LNCaP clone FGC (cell line): ENCODE measurements around the gene SERTAD2.

Experiments used
- DNase-seq: peaks from one replicate; pipeline ENCODE4 v3.0.0-alpha.2; 2011; ENCODE audit warnings: low read depth
- H3K4me3 ChIP-seq: 2 replicates; pipeline ENCODE4 v1.5.1; 2011; ENCODE audit warnings: mild to moderate bottlenecking, low read depth, low read length, control low read depth
- CTCF ChIP-seq: IDR thresholded peaks from 2 replicates; pipeline ENCODE4 v1.5.1; 2012; ENCODE audit warnings: mild to moderate bottlenecking; ENCODE audit not compliant: control insufficient read depth, insufficient read depth; ENCODE audit errors: extremely low read depth

Gene SERTAD2

DNA sequence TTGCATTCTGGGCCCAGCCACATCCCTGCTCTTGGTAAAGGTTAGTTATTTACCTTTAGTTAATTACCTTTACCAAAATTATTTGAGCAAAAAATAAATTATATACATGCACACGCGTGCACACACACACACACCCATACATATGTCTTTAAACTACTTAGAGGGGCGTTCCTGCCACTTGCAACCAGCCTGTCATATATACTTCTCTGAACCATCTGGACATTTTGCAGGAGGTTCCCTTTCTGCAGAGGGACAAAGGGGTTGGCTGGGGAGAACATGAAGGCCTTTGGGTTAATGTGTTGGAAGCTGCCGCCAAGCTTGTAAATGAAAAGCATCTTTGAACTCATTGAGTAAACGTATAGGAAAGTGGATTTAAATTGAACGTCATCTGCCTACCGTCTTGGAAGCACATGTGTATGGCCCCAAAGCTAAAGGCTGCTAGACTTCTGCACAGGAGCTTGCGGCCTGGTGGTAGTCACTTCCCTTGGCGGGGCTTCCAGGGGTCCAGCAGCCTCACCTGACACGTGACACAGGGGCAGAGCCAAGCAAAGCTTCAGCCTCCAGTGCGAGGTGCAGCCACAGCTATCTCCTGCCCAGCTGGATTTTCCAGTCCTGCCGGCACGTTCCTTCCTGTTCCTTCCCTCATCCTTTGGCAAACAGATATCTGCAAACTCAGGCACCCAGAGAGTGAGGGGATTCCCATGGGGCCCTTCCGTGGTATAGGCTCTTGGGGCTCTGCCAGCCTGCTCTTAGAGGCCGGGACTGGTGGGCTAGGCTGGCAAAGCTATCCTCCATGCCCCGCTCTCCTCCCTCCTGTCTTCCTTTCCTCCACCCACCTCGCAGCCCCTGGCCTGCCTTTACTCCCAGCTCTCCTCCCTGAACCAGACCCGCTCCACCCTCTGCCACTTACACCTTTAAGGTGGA, 46.1 kb downstream of the SERTAD2 start:
- peak; percentile 63 for DNase-seq
- no peak for TF ChIP-seq CTCF
- H3K4me3 ChIP-seq = no peak overlapping the region

DNA sequence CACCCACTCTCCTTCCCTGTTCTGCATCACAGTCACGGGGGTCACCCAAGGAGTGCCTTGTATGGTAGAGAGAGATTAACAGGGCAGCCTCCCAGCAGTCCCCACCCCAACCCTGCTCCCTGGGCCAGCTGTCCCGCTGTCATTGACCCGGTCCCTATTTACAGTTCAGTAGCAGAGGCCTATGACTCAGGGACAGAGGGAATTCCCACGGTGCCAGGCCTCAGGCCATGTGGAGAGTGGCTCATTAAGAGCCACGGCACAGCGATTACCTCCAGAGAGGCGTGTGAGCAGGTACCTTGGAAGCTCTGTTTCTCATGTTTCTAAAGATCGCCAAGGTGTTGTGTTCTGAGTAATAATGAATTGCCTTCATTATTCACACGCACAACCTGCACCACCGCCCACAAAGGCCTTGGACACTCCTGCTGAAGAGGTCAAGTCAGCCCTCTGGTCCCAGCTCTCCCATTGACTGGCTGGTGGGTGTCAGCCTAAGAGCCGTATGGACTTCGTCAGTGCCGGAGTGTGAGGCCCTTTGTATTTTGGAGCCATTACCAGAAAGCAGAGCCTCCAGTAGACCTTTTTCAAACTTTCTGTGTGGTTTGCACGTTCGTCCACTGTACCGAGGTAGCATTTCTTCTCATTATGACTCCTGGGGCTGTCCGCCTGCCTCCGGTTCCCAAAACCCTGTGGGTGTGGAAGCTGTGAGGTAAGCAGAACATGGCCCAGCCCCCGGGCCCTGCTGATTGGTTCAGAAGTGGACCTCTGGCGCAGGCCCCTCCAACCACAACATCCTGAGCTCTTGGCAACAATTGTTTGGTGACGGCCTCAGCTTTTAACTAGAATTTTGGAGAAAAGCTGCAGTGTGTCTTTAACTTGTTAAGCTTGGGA, 47.0 kb downstream of the SERTAD2 start:
- no peak for TF ChIP-seq CTCF
- H3K4me3 ChIP-seq = no peak overlapping the region
- no peak for DNase-seq

DNA sequence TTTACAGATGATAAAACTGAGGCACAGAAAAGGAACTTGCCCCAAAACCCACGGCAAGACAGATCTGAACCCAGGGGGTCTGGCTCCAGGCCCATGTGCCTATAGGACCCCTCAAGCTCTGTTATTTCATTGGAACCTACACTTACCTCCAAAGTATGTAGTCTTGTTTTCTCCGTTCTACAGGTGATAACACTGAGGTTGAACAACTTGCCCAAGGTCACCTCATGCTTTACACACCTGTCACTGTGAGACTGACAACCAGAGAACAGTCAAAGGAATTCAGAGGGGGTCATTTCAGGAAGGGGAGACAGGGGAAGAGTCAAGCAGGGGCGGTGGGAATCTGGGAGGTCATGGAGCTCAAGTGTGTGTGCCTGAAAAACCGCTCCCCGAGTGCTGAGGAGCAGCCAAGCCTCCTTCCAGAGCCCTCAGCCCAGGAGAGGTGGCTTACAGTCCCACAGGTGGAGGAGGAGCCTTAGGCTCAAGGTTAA, 47.7 kb downstream of the SERTAD2 start:
- H3K4me3 ChIP-seq = no peak overlapping the region
- no peak for DNase-seq
- no peak for TF ChIP-seq CTCF

GRCh38 chr2:64605026-64605471, 48.7 kb downstream of the SERTAD2 start:
- H3K4me3 ChIP-seq = no peak overlapping the region
- no peak for TF ChIP-seq CTCF
- DNase-seq = no peak

DNA sequence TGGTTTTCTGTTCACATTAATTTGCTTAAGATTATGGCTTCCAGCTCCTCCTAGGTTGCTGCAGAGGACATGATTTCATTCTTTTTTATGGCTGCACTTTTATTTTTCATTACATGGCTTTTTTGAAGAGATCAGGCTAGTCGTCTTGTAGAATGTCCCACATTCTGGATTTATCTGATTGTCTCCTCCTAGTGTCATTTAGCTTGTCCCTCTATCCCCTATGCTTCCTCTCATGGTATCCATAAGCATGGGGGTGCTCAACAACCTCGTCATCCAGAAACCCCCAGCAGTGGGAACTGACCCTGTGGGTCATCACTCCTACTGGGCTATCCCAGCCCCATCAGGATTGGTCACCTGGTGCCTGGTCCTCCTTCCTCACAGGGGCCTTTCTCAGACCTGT, 49.6 kb downstream of the SERTAD2 start:
- DNase-seq = no peak
- TF ChIP-seq CTCF = no peak
- H3K4me3 ChIP-seq = no peak overlapping the region

- TF ChIP-seq CTCF = no peak
- DNase-seq = no peak
- H3K4me3 ChIP-seq = no peak overlapping the region
Observed at GRCh38 chr2:64602436-64602835, 51.3 kb downstream of the SERTAD2 start.
